ENCODE measurements around the gene ABCB6.

The ABCB6 gene

DNA sequence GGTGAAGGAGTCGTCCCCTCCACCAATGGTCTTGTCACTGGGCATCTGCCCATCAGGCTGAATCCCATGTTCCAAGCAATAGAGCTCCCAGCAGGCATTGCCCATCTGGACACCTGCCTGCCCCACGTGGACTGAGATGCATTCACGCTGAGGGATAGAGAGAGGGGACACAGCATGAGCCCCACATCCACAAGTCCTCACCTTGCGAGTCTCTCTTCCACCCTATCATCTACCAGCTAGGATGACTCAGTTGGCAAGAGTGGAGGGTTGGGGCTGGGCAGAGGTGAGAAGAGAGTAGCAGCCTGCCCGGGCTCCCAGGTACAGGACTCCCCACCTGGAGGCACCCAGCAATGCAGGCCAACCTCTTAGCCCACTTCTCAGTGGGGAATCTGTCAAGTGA is 33.3 kb upstream of the ABCB6 start:
- TF ChIP-seq BHLHE40 (IDR thresholded peaks at IDR 0.05; ENCODE audit: borderline replicate concordance) (no peak), L3MBTL2 (conservative IDR thresholded peaks at IDR 0.05) (no peak), NFRKB (IDR thresholded peaks at IDR 0.05) (no peak), ZNF384 (IDR thresholded peaks at IDR 0.05) (no peak), CTBP1 (IDR thresholded peaks at IDR 0.05; ENCODE audit: borderline replicate concordance) (no peak), SUZ12 (IDR thresholded peaks at IDR 0.05) (no peak)
- no peak for DNase-seq (ENCODE audit: extremely low spot score)
- ChIA-PET CTCF (interaction anchor here (1.6 kb wide), 1 partner anchor 43 kb away, joined by 5 read pairs; no protein-coding TSS in a partner anchor), POLR2A (interaction anchor here (0.9 to 1.6 kb wide), 3 partner anchors 9 to 22 kb away, joined by 3 to 6 read pairs (median 5); partner anchors contain the start of genes ANKZF1 and ATG9A)

DNA sequence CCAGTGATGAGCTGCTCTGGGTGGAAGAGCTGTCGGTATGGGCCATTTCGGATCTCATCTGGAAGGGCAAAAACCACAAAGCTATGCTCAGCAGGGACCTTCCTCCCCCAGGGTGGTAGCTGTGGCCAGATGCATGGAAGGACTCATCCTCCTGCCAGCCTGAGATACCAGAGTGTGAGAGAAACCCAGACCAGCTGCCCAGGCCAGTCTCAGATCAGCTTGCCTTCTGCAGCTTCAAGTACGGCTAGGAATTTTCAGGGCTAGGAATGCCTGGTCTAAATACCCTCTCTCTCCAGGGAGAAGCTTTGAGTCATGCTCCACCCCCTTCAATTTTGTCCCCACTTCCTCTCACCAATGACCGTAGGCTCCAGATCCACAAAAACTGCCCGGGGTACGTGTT is 32.9 kb upstream of the ABCB6 start:
- CTCF ChIA-PET: interaction anchor here (1.6 kb wide), 1 partner anchor 43 kb away, joined by 5 read pairs; no protein-coding TSS in a partner anchor
- DNase-seq (ENCODE audit: extremely low spot score): no peak
- POLR2A ChIA-PET: interaction anchor here (0.9 to 1.6 kb wide), 3 partner anchors 9 to 22 kb away, joined by 3 to 6 read pairs (median 5); partner anchors contain the start of genes ANKZF1 and ATG9A
- no peak for TF ChIP-seq SUZ12 (IDR thresholded peaks at IDR 0.05)
- no peak for TF ChIP-seq FOXM1 (IDR thresholded peaks at IDR 0.05; ENCODE audit: borderline replicate concordance)
- no peak for TF ChIP-seq L3MBTL2 (conservative IDR thresholded peaks at IDR 0.05)
- TF ChIP-seq, protein P1, sequence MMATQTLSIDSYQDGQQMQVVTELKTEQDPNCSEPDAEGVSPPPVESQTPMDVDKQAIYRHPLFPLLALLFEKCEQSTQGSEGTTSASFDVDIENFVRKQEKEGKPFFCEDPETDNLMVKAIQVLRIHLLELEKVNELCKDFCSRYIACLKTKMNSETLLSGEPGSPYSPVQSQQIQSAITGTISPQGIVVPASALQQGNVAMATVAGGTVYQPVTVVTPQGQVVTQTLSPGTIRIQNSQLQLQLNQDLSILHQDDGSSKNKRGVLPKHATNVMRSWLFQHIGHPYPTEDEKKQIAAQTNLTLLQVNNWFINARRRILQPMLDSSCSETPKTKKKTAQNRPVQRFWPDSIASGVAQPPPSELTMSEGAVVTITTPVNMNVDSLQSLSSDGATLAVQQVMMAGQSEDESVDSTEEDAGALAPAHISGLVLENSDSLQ (IDR thresholded peaks at IDR 0.05): no peak
- TF ChIP-seq SP1 (IDR thresholded peaks at IDR 0.05): no peak
- no peak for TF ChIP-seq NFRKB (IDR thresholded peaks at IDR 0.05)
- TF ChIP-seq TARDBP (IDR thresholded peaks at IDR 0.05): no peak
- TF ChIP-seq ELF4 (IDR thresholded peaks at IDR 0.05): no peak
- no peak for TF ChIP-seq ARNT (IDR thresholded peaks at IDR 0.05)
- TF ChIP-seq CTBP1 (IDR thresholded peaks at IDR 0.05; ENCODE audit: borderline replicate concordance): no peak
- TF ChIP-seq LEF1 (IDR thresholded peaks at IDR 0.05; ENCODE audit: borderline replicate concordance): no peak
- TF ChIP-seq BHLHE40 (IDR thresholded peaks at IDR 0.05; ENCODE audit: borderline replicate concordance): no peak
- no peak for TF ChIP-seq ZNF384 (IDR thresholded peaks at IDR 0.05)
- no peak for TF ChIP-seq HDGF (IDR thresholded peaks at IDR 0.05; ENCODE audit: borderline replicate concordance)

DNA sequence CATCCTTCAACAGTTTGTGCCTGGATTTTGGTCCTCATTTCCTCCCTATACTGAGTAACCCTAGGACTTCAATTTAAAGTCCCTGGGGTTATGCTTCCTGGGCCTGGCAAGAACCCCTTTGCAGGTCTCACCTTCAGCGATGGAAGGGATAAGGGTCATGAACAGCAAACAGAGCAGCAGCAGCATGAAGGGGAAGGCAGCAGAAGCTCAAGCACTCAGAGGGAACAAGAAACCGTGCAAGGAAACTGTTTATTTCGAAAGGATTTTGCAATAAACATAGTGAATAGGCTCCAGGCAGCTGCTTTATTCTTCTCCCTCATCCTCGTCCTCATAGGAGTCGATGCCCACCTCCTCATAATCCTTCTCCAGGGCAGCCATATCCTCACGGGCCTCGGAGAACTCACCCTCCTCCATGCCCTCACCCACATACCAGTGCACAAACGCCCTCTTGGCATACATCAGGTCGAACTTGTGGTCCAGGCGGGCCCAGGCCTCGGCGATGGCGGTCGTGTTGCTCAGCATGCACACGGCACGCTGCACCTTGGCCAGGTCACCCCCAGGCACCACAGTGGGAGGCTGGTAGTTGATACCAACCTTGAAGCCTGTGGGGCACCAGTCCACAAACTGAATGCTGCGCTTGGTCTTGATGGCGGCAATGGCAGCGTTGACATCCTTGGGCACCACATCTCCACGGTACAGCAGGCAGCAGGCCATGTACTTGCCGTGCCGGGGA is 31.5 kb upstream of the ABCB6 start:
- POLR2A ChIA-PET: interaction anchor here (1.0 to 1.9 kb wide), 4 partner anchors 20 to 45 kb away, joined by 3 to 7 read pairs (median 6); partner anchors contain the start of genes ANKZF1, ATG9A and ZFAND2B
- DNase-seq (ENCODE audit: extremely low spot score): no peak
- CTCF ChIA-PET: interaction anchor here (1.4 kb wide), 1 partner anchor 44 kb away, joined by 5 read pairs; no protein-coding TSS in a partner anchor
- TF ChIP-seq BHLHE40 (IDR thresholded peaks at IDR 0.05; ENCODE audit: borderline replicate concordance) (no peak), L3MBTL2 (conservative IDR thresholded peaks at IDR 0.05) (no peak), ARNT (IDR thresholded peaks at IDR 0.05) (no peak), SP1 (IDR thresholded peaks at IDR 0.05) (no peak), ZNF384 (IDR thresholded peaks at IDR 0.05) (no peak), FOXM1 (IDR thresholded peaks at IDR 0.05; ENCODE audit: borderline replicate concordance) (no peak), NFRKB (IDR thresholded peaks at IDR 0.05) (no peak), SUZ12 (IDR thresholded peaks at IDR 0.05) (no peak), HDGF (IDR thresholded peaks at IDR 0.05; ENCODE audit: borderline replicate concordance) (no peak), ELF4 (IDR thresholded peaks at IDR 0.05) (no peak), FOXA1 (IDR thresholded peaks at IDR 0.05) (no peak), TARDBP (IDR thresholded peaks at IDR 0.05) (no peak), CTBP1 (IDR thresholded peaks at IDR 0.05; ENCODE audit: borderline replicate concordance) (no peak), FOXK2 (IDR thresholded peaks at IDR 0.05) (no peak)
- TF ChIP-seq, protein P1 (IDR thresholded peaks at IDR 0.05): no peak

DNA sequence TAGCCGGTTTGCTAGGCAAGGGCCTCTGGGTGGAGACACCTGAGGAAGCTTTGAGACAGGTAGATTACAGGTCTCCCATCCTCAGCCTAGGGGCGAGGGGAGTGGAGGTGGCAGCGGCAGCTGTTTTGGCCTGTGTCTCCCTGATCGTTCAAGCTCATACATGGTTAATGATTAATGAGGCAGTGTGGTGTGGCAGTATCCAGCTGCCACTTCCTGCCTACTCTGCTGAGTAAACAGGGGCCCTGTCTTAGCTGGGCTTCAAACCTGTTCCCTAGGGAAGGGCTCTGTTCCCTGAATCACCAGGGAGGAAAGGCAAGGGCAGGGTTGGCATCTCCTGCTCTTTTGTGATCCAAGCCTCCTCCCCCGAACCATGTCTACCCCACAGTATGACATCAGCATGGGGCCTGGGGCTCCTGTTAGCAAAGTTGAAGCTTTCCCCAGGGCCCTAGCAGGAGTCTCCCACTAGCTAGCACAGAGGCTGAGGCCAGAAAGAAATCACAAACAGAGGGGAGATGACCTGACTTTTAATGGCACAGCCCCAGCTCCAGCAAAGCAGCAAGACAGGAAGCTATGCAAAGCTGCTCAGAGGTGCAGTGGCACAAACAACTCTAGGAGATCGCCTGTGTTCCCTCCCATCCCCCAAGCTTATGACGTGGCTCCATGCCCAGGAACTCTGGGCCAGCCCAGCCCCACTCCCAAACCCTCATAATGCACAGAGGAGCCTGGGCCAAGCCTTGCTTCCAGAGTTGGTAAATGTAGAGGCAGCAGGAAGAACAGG is 30.6 kb upstream of the ABCB6 start:
- no peak for TF ChIP-seq HDGF (IDR thresholded peaks at IDR 0.05; ENCODE audit: borderline replicate concordance)
- TF ChIP-seq LEF1 (IDR thresholded peaks at IDR 0.05; ENCODE audit: borderline replicate concordance): no peak
- no peak for TF ChIP-seq BHLHE40 (IDR thresholded peaks at IDR 0.05; ENCODE audit: borderline replicate concordance)
- no peak for TF ChIP-seq ARNT (IDR thresholded peaks at IDR 0.05)
- no peak for TF ChIP-seq NFRKB (IDR thresholded peaks at IDR 0.05)
- TF ChIP-seq ELF4 (IDR thresholded peaks at IDR 0.05): no peak
- TF ChIP-seq TARDBP (IDR thresholded peaks at IDR 0.05): no peak
- no peak for TF ChIP-seq FOXA1 (IDR thresholded peaks at IDR 0.05)
- TF ChIP-seq SP1 (IDR thresholded peaks at IDR 0.05): no peak
- TF ChIP-seq FOXM1 (IDR thresholded peaks at IDR 0.05; ENCODE audit: borderline replicate concordance): no peak
- no peak for TF ChIP-seq CTBP1 (IDR thresholded peaks at IDR 0.05; ENCODE audit: borderline replicate concordance)
- TF ChIP-seq FOXK2 (IDR thresholded peaks at IDR 0.05): no peak
- TF ChIP-seq ZNF384 (IDR thresholded peaks at IDR 0.05): no peak
- TF ChIP-seq, protein P1 (IDR thresholded peaks at IDR 0.05): no peak
- CTCF ChIA-PET: interaction anchor here (1.4 kb wide), 1 partner anchor 45 kb away, joined by 5 read pairs; no protein-coding TSS in a partner anchor
- POLR2A ChIA-PET: interaction anchor here (0.9 to 2.6 kb wide), 6 partner anchors 20 to 46 kb away, joined by 3 to 7 read pairs (median 6); partner anchors contain the start of genes ANKZF1, ATG9A, DNAJB2 and ZFAND2B
- no peak for DNase-seq (ENCODE audit: extremely low spot score)

DNA sequence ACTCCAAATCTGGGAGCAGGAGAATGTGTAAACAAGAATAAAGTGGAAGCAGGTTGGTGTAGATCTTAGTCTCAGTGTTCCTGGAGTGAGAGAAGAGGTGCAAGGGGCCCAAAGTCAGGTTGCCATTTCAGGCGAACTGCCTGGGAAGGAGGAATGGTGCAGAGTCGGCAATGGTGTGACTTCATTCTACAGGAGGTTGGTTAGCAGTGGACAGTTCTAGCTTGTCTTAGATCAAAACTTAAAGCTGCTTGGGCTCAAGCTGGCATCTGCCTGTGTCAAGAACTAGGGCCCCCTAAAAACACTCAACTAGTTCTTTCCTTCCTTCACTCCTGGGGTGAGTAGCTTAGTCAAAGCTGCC is 30.1 kb upstream of the ABCB6 start:
- ChIA-PET POLR2A (interaction anchor here (0.9 to 2.6 kb wide), 7 partner anchors 15 to 46 kb away, joined by 3 to 7 read pairs (median 4); partner anchors contain the start of genes ANKZF1, ATG9A, DNAJB2 and ZFAND2B), CTCF (interaction anchor here (1.0 to 1.4 kb wide), 2 partner anchors 46 to 73 kb away, joined by 3 to 5 read pairs; no protein-coding TSS in a partner anchor)
- DNase-seq (ENCODE audit: extremely low spot score): no peak
- no peak for TF ChIP-seq BHLHE40 (IDR thresholded peaks at IDR 0.05; ENCODE audit: borderline replicate concordance)
- no peak for TF ChIP-seq ARNT (IDR thresholded peaks at IDR 0.05)
- no peak for TF ChIP-seq LEF1 (IDR thresholded peaks at IDR 0.05; ENCODE audit: borderline replicate concordance)
- no peak for TF ChIP-seq TARDBP (IDR thresholded peaks at IDR 0.05)
- no peak for TF ChIP-seq ELF4 (IDR thresholded peaks at IDR 0.05)
- TF ChIP-seq HDGF (IDR thresholded peaks at IDR 0.05; ENCODE audit: borderline replicate concordance): no peak
- no peak for TF ChIP-seq SUZ12 (IDR thresholded peaks at IDR 0.05)
- no peak for TF ChIP-seq CTBP1 (IDR thresholded peaks at IDR 0.05; ENCODE audit: borderline replicate concordance)
- TF ChIP-seq NFRKB (IDR thresholded peaks at IDR 0.05): no peak
- TF ChIP-seq ZNF384 (IDR thresholded peaks at IDR 0.05): no peak

Data from HEK293T (cell line).